GM12878 (cell line): ENCODE results near the gene ATP6V1G1.

Experiments
- HDAC6 ChIP-seq: fragments of 200-600 bp; sonication (generic); IDR thresholded peaks from one replicate; pipeline ENCODE4 v1.8.0; 2017; ENCODE audit warnings: antibody characterized with exemption; ENCODE audit not compliant: unreplicated experiment
- IRF4 ChIP-seq: IDR thresholded peaks from 2 replicates; pipeline ENCODE4 v1.6.1; 2011; ENCODE audit warnings: low read depth, low read length
- TAF1 ChIP-seq: IDR thresholded peaks from 2 replicates; pipeline ENCODE4 v1.6.1; 2011; ENCODE audit warnings: mild to moderate bottlenecking, low read depth, low read length, borderline replicate concordance
- TF ChIP-seq, protein P1 (sequence below): IDR thresholded peaks from 2 replicates; pipeline ENCODE4 v1.6.1; 2011; ENCODE audit warnings: borderline replicate concordance, low read depth, mild to moderate bottlenecking, moderate library complexity, mixed read lengths, low read length; ENCODE audit not compliant: insufficient read depth; ENCODE audit errors: extremely low read length

DNA sequence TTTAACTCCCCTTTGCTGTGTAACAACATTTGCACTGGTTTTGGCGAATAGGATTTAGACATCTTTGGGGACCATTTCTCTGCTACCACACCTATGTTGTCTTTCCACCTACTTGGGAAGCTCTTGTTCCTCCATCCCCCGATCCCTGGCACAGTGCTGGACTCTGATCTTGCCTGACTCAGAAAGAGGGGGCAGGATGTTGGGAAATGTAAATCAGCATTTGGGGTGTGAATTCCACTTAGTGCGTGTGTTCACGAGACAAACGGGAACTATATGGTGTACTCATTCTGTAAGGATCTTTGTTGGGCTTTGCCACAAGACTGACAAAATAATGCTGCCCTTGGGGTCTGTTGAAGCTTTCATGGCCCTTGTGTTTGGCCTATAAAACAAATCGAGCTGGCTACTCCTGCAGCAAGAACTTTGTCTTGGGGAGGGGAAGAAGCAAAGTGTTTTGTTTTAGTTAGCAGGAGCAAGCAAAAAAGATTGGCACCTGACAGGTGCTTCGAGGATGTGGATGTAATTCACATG, 42.1 kb downstream of the ATP6V1G1 start:
- TF ChIP-seq HDAC6 (no peak), TAF1 (no peak), IRF4 (no peak)
- TF ChIP-seq, protein P1, sequence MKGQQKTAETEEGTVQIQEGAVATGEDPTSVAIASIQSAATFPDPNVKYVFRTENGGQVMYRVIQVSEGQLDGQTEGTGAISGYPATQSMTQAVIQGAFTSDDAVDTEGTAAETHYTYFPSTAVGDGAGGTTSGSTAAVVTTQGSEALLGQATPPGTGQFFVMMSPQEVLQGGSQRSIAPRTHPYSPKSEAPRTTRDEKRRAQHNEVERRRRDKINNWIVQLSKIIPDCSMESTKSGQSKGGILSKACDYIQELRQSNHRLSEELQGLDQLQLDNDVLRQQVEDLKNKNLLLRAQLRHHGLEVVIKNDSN, result no peak
